T-helper 17 cell (primary cell): ENCODE data around the gene GAN. TPM values are rescaled to one million over a fixed set of nuclear protein-coding genes. Genes with fewer than 3 reads are reported as not detected.
"Not testable (repeated sequence)": the region's sequence is repeated elsewhere in the genome, so short reads cannot be mapped to it uniquely, and the experiment has no call there.

Experiments used
- ATAC-seq: fragments of 150-1000 bp; cut with Tn5 transposase; 2 replicates; pipeline ENCODE4 v1.10.0; 2021; ENCODE audit warnings: mild to moderate bottlenecking, moderate library complexity
- DNase-seq, 3 donors: peaks; one replicate each; pipeline versions ENCODE4 v3.0.0 to v3.0.0-alpha.2; 2020 to 2021
- H3K9me3 ChIP-seq: one replicate; pipeline ENCODE4 v1.7.0; 2013; ENCODE audit warnings: low read length, mild to moderate bottlenecking; ENCODE audit not compliant: control insufficient read depth, poor library complexity, severe bottlenecking
- H3K27ac Mint-ChIP-seq: one replicate; pipeline ENCODE4 v1.8.0; 2022; ENCODE audit warnings: mild to moderate bottlenecking, moderate library complexity, mixed read lengths
- H3K27me3 Mint-ChIP-seq: one replicate; pipeline ENCODE4 v1.8.0; 2022; ENCODE audit warnings: mixed read lengths
- H3K36me3 Mint-ChIP-seq: one replicate; pipeline ENCODE4 v1.8.0; 2022; ENCODE audit warnings: low read depth, mixed read lengths
- H3K4me1 Mint-ChIP-seq: one replicate; pipeline ENCODE4 v1.8.0; 2022; ENCODE audit warnings: mild to moderate bottlenecking, mixed read lengths
- H3K4me3 Mint-ChIP-seq: one replicate; pipeline ENCODE4 v1.8.0; 2022; ENCODE audit warnings: mild to moderate bottlenecking, moderate library complexity, mixed read lengths
- total RNA-seq, 4 donors: library from RNA in 2 of 4; stranded (reverse) in 2 of 4; gene quantifications; one replicate each; pipeline ENCODE4 v1.2.3 and lab custom pipeline; 2022 to 2026

GAN gene
- total RNA-seq, 2 donors from 2014 or later = 5.8 to 8.0 TPM

GRCh38 chr16:81403208-81403600, 88.4 kb downstream of the GAN start:
- Mint-ChIP-seq H3K4me3 (no peak overlapping the region), H3K4me1 (peaks cover 10% of the 10 kb centered on the region), H3K36me3 (peaks cover 3% of the 10 kb centered on the region), H3K27me3 (no peaks in the 10 kb centered on the region), H3K27ac (no peak overlapping the region)
- H3K9me3 ChIP-seq = no peaks in the 10 kb centered on the region
- DNase-seq (no peak), ATAC-seq (no peak)

GRCh38 chr16:81403601-81404391, 89.0 kb downstream of the GAN start:
- H3K9me3 ChIP-seq = no peaks in the 10 kb centered on the region
- peak; percentile 92 for ATAC-seq
- H3K36me3 Mint-ChIP-seq = peaks cover 4% of the 10 kb centered on the region
- peak; percentile 61 to 78 (median 70) for DNase-seq
- peaks cover 10% of the 10 kb centered on the region for H3K4me1 Mint-ChIP-seq
- H3K27ac Mint-ChIP-seq = no peak overlapping the region
- no peak overlapping the region for H3K4me3 Mint-ChIP-seq
- peaks cover 5% of the 10 kb centered on the region for H3K27me3 Mint-ChIP-seq

GRCh38 chr16:81405002-81405401, 90.2 kb downstream of the GAN start:
- not testable (repeated sequence) for H3K36me3 Mint-ChIP-seq, H3K4me3 Mint-ChIP-seq, ATAC-seq, H3K27me3 Mint-ChIP-seq, H3K9me3 ChIP-seq, H3K27ac Mint-ChIP-seq, DNase-seq, H3K4me1 Mint-ChIP-seq

- no peaks in the 10 kb centered on the region for H3K9me3 ChIP-seq
- no peak overlapping the region for H3K4me3 Mint-ChIP-seq
- DNase-seq = no peak
- H3K27ac Mint-ChIP-seq = no peak overlapping the region
- peaks cover 10% of the 10 kb centered on the region for H3K4me1 Mint-ChIP-seq
- peaks cover 3% of the 10 kb centered on the region for H3K36me3 Mint-ChIP-seq
- no peak for ATAC-seq
- peaks cover 10% of the 10 kb centered on the region for H3K27me3 Mint-ChIP-seq
These were observed 90.9 kb downstream of the GAN start for GRCh38 chr16:81405702-81406113.

GRCh38 chr16:81408409-81408950, 93.7 kb downstream of the GAN start:
- Mint-ChIP-seq H3K27ac (no peak overlapping the region), H3K36me3 (peaks cover 3% of the 10 kb centered on the region)

GRCh38 chr16:81409016-81409556, 94.3 kb downstream of the GAN start:
- no peak overlapping the region for H3K4me3 Mint-ChIP-seq
- peaks cover 3% of the 10 kb centered on the region for H3K36me3 Mint-ChIP-seq
- no peak for ATAC-seq
- H3K27me3 Mint-ChIP-seq = peaks cover 10% of the 10 kb centered on the region
- H3K4me1 Mint-ChIP-seq = peaks cover 7% of the 10 kb centered on the region
- no peak overlapping the region for H3K27ac Mint-ChIP-seq
- H3K9me3 ChIP-seq = no peaks in the 10 kb centered on the region
- no peak for DNase-seq

More at GRCh38 chr16:81408409-81408950, 93.7 kb downstream of the GAN start:
- Mint-ChIP-seq H3K4me1 (peaks cover 9% of the 10 kb centered on the region), H3K27me3 (peaks cover 10% of the 10 kb centered on the region), H3K4me3 (no peak overlapping the region)
- no peak for ATAC-seq
- no peaks in the 10 kb centered on the region for H3K9me3 ChIP-seq
- DNase-seq = no peak

GRCh38 chr16:81410643-81411293, 96.0 kb downstream of the GAN start:
- peaks cover 3% of the 10 kb centered on the region for H3K36me3 Mint-ChIP-seq
- H3K4me3 Mint-ChIP-seq = no peak overlapping the region
- no peaks in the 10 kb centered on the region for H3K9me3 ChIP-seq
- peaks cover 5% of the 10 kb centered on the region for H3K4me1 Mint-ChIP-seq
- ATAC-seq (no peak), DNase-seq (no peak)
- peaks cover 15% of the 10 kb centered on the region for H3K27me3 Mint-ChIP-seq
- H3K27ac Mint-ChIP-seq = peak overlapping the region; percentile 21

- Mint-ChIP-seq H3K4me1 (peaks cover 3% of the 10 kb centered on the region), H3K4me3 (no peak overlapping the region), H3K27ac (no peak overlapping the region), H3K36me3 (peaks cover 3% of the 10 kb centered on the region), H3K27me3 (peaks cover 14% of the 10 kb centered on the region)
- no peak for ATAC-seq
- no peak for DNase-seq
- H3K9me3 ChIP-seq = no peaks in the 10 kb centered on the region
These were observed 98.7 kb downstream of the GAN start for GRCh38 chr16:81413245-81413990.

- H3K4me3 Mint-ChIP-seq = no peak overlapping the region
- H3K36me3 Mint-ChIP-seq = no peaks in the 10 kb centered on the region
- peaks cover 3% of the 10 kb centered on the region for H3K4me1 Mint-ChIP-seq
- H3K9me3 ChIP-seq = no peaks in the 10 kb centered on the region
- peaks cover 5% of the 10 kb centered on the region for H3K27me3 Mint-ChIP-seq
- H3K27ac Mint-ChIP-seq = no peak overlapping the region
- DNase-seq (no peak), ATAC-seq (no peak)
These were observed 101.0 kb downstream of the GAN start for GRCh38 chr16:81415751-81416150.

GRCh38 chr16:81416749-81417148, 102.0 kb downstream of the GAN start:
- Mint-ChIP-seq H3K4me3 (no peak overlapping the region), H3K36me3 (no peaks in the 10 kb centered on the region), H3K4me1 (peaks cover 3% of the 10 kb centered on the region), H3K27me3 (peaks cover 5% of the 10 kb centered on the region), H3K27ac (no peak overlapping the region)
- H3K9me3 ChIP-seq = no peaks in the 10 kb centered on the region
- no peak for DNase-seq
- no peak for ATAC-seq

- Mint-ChIP-seq H3K27me3 (peaks cover 5% of the 10 kb centered on the region), H3K4me3 (no peak overlapping the region), H3K27ac (no peak overlapping the region)
These were observed 102.4 kb downstream of the GAN start for GRCh38 chr16:81417210-81417609.

GRCh38 chr16:81419806-81420205, 105.0 kb downstream of the GAN start:
- no peak overlapping the region for H3K27ac Mint-ChIP-seq
- no peaks in the 10 kb centered on the region for H3K36me3 Mint-ChIP-seq
- H3K27me3 Mint-ChIP-seq = no peaks in the 10 kb centered on the region
- peaks cover 8% of the 10 kb centered on the region for H3K4me1 Mint-ChIP-seq
- no peaks in the 10 kb centered on the region for H3K9me3 ChIP-seq
- H3K4me3 Mint-ChIP-seq = no peak overlapping the region
- DNase-seq (no peak), ATAC-seq (no peak)

More at GRCh38 chr16:81417210-81417609, 102.4 kb downstream of the GAN start:
- no peak for DNase-seq
- Mint-ChIP-seq H3K4me1 (peaks cover 3% of the 10 kb centered on the region), H3K36me3 (no peaks in the 10 kb centered on the region)
- H3K9me3 ChIP-seq = no peaks in the 10 kb centered on the region
- no peak for ATAC-seq

GRCh38 chr16:81421126-81421525, 106.4 kb downstream of the GAN start:
- no peak overlapping the region for H3K4me3 Mint-ChIP-seq
- H3K27me3 Mint-ChIP-seq = no peaks in the 10 kb centered on the region
- H3K27ac Mint-ChIP-seq = peak overlapping the region; percentile 19
- H3K36me3 Mint-ChIP-seq = no peaks in the 10 kb centered on the region
- H3K4me1 Mint-ChIP-seq = peaks cover 10% of the 10 kb centered on the region
- no peaks in the 10 kb centered on the region for H3K9me3 ChIP-seq
- DNase-seq (no peak), ATAC-seq (no peak)
